ENCODE results near the gene PPP2R2B. TPM values are rescaled to one million over a fixed set of nuclear protein-coding genes. Genes with fewer than 3 reads are reported as not detected.

PPP2R2B gene
- total RNA-seq (10 to 100 TPM in 1 of 5 experiments, 1 to 10 TPM in 1, under 1 TPM in 3; 0.24 to 14.1 (median 1.00) TPM), polyA plus RNA-seq (under 1 TPM; 0.15 to 0.17 TPM), total RNA-seq (2.4 reads per million, percentile 12 among the genes with 10 or more reads in this experiment)

- intact Hi-C loops (cut with micrococcal nuclease): loop anchor here in 1 of 2 donors (5.0 kb wide), 1 partner anchor 126 kb away; no protein-coding TSS in a partner anchor
- Mint-ChIP-seq H3K4me1 (peaks cover 3 to 20% (median 9%) of the 10 kb centered on the region in 7 donors), H3K27me3 (peaks cover 0 to 61% (median 22%) of the 10 kb centered on the region in 5 donors), H3K27ac (peak within 1 kb of the TSS in 1 of 9 donors; percentile 49), H3K36me3 (no peaks in the 10 kb centered on the region), H3K9me3 (peaks cover 0 to 4% (median 0%) of the 10 kb centered on the region in 11 donors), H3K4me3 (peak within 1 kb of the TSS; percentile 84 to 92 (median 88))
- H3K27me3 ChIP-seq (ENCODE audit: control insufficient read depth in 2 of 2, insufficient read depth in 2 of 2, low read length in 2 of 2): no peaks in the 10 kb centered on the region
- no peaks in the 10 kb centered on the region for H3K36me3 ChIP-seq (ENCODE audit: control insufficient read depth in 2 of 3, insufficient read depth in 3 of 3, low read length in 3 of 3)
- ChIA-PET POLR2A (no interaction called here), CTCF (no interaction called here)
- no peaks in the 10 kb centered on the region for H3K9me3 ChIP-seq (ENCODE audit: control insufficient read depth in 2 of 3, low read length in 3 of 3)
- DNase-seq: peak in 7 of 9 donors; percentile 7 to 35 (median 18)
- ATAC-seq: peak; percentile 81
- peaks cover 4 to 14% of the 10 kb centered on the region in 2 donors for H3K4me1 ChIP-seq (ENCODE audit: control insufficient read depth in 2 of 2, insufficient read depth in 2 of 2, low read length in 2 of 2)
- peak within 1 kb of the TSS; percentile 78 for H3K4me3 ChIP-seq (ENCODE audit: low read length)
- no peak within 1 kb of the TSS for H3K27ac ChIP-seq (ENCODE audit: low read depth, low read length)
Measured at GRCh38 chr5:146878476-146879172, at the start of gene PPP2R2B. Gene PPP2R2B, minus strand, starts transcription at chr5:146878757.

GRCh38 chr5:146924132-146924531 lies 45.6 kb upstream of the PPP2R2B start:
- no peaks in the 10 kb centered on the region for H3K27me3 ChIP-seq (ENCODE audit: control insufficient read depth in 2 of 2, insufficient read depth in 2 of 2, low read length in 2 of 2)
- Mint-ChIP-seq H3K4me1 (peaks cover 0 to 8% (median 0%) of the 10 kb centered on the region in 7 donors), H3K27ac (no peak overlapping the region), H3K9me3 (peaks cover 0 to 8% (median 0%) of the 10 kb centered on the region in 11 donors), H3K36me3 (no peaks in the 10 kb centered on the region), H3K27me3 (peaks cover 0 to 5% (median 0%) of the 10 kb centered on the region in 5 donors), H3K4me3 (no peak overlapping the region)
- intact Hi-C loops (cut with micrococcal nuclease): no loop called here
- POLR2A ChIA-PET: no interaction called here
- no peaks in the 10 kb centered on the region for H3K9me3 ChIP-seq (ENCODE audit: control insufficient read depth in 2 of 3, low read length in 3 of 3)
- DNase-seq (no peak), ATAC-seq (no peak)
- H3K36me3 ChIP-seq (ENCODE audit: control insufficient read depth in 2 of 3, insufficient read depth in 3 of 3, low read length in 3 of 3): no peaks in the 10 kb centered on the region
- no peaks in the 10 kb centered on the region for H3K4me1 ChIP-seq (ENCODE audit: control insufficient read depth in 2 of 2, insufficient read depth in 2 of 2, low read length in 2 of 2)
- CTCF ChIA-PET: no interaction called here
- H3K4me3 ChIP-seq (ENCODE audit: low read length): no peak overlapping the region
- H3K27ac ChIP-seq (ENCODE audit: low read depth, low read length): no peak overlapping the region

- Mint-ChIP-seq H3K27ac (no peak overlapping the region), H3K4me3 (no peak overlapping the region), H3K27me3 (no peaks in the 10 kb centered on the region), H3K9me3 (peaks cover 0 to 8% (median 0%) of the 10 kb centered on the region in 11 donors), H3K36me3 (no peaks in the 10 kb centered on the region), H3K4me1 (peaks cover 0 to 18% (median 4%) of the 10 kb centered on the region in 7 donors)
- CTCF ChIA-PET: no interaction called here
- POLR2A ChIA-PET: interaction anchor here (0.6 kb wide), 1 partner anchor 404 kb away, joined by 3 read pairs; no protein-coding TSS in a partner anchor
- Histone ChIP-seq H3K36me3 (ENCODE audit: control insufficient read depth in 2 of 3, insufficient read depth in 3 of 3, low read length in 3 of 3) (no peaks in the 10 kb centered on the region), H3K9me3 (ENCODE audit: control insufficient read depth in 2 of 3, low read length in 3 of 3) (no peaks in the 10 kb centered on the region), H3K27me3 (ENCODE audit: control insufficient read depth in 2 of 2, insufficient read depth in 2 of 2, low read length in 2 of 2) (no peaks in the 10 kb centered on the region), H3K4me1 (ENCODE audit: control insufficient read depth in 2 of 2, insufficient read depth in 2 of 2, low read length in 2 of 2) (peaks cover 0 to 4% of the 10 kb centered on the region in 2 donors), H3K4me3 (ENCODE audit: low read length) (no peak overlapping the region), H3K27ac (ENCODE audit: low read depth, low read length) (no peak overlapping the region)
- ATAC-seq (no peak), DNase-seq (no peak)
- intact Hi-C loops (cut with micrococcal nuclease): no loop called here
Measured at GRCh38 chr5:146921225-146921624, 42.7 kb upstream of the PPP2R2B start.

- Histone ChIP-seq H3K9me3 (ENCODE audit: control insufficient read depth in 2 of 3, low read length in 3 of 3) (no peaks in the 10 kb centered on the region), H3K36me3 (ENCODE audit: control insufficient read depth in 2 of 3, insufficient read depth in 3 of 3, low read length in 3 of 3) (no peaks in the 10 kb centered on the region), H3K4me1 (ENCODE audit: control insufficient read depth in 2 of 2, insufficient read depth in 2 of 2, low read length in 2 of 2) (peaks cover 0 to 9% of the 10 kb centered on the region in 2 donors), H3K4me3 (ENCODE audit: low read length) (no peak overlapping the region), H3K27ac (ENCODE audit: low read depth, low read length) (no peak overlapping the region), H3K27me3 (ENCODE audit: control insufficient read depth in 2 of 2, insufficient read depth in 2 of 2, low read length in 2 of 2) (no peaks in the 10 kb centered on the region)
- Mint-ChIP-seq H3K4me1 (peaks cover 0 to 26% (median 12%) of the 10 kb centered on the region in 7 donors), H3K4me3 (peak overlapping the region in 1 of 10 donors; percentile 27), H3K9me3 (peaks cover 0 to 5% (median 0%) of the 10 kb centered on the region in 11 donors), H3K27me3 (no peaks in the 10 kb centered on the region), H3K27ac (no peak overlapping the region), H3K36me3 (no peaks in the 10 kb centered on the region)
- no peak for ATAC-seq
- peak in 1 of 9 donors; percentile 1 for DNase-seq
- ChIA-PET POLR2A (no interaction called here), CTCF (no interaction called here)
- intact Hi-C loops (cut with micrococcal nuclease): no loop called here
Measured at GRCh38 chr5:146920351-146920881, 41.9 kb upstream of the PPP2R2B start.

GRCh38 chr5:146919304-146919703 lies 40.7 kb upstream of the PPP2R2B start:
- DNase-seq (no peak), ATAC-seq (no peak)
- ChIA-PET CTCF (no interaction called here), POLR2A (no interaction called here)
- Histone ChIP-seq H3K4me1 (ENCODE audit: control insufficient read depth in 2 of 2, insufficient read depth in 2 of 2, low read length in 2 of 2) (peaks cover 0 to 9% of the 10 kb centered on the region in 2 donors), H3K27ac (ENCODE audit: low read depth, low read length) (no peak overlapping the region), H3K27me3 (ENCODE audit: control insufficient read depth in 2 of 2, insufficient read depth in 2 of 2, low read length in 2 of 2) (no peaks in the 10 kb centered on the region), H3K4me3 (ENCODE audit: low read length) (no peak overlapping the region), H3K36me3 (ENCODE audit: control insufficient read depth in 2 of 3, insufficient read depth in 3 of 3, low read length in 3 of 3) (no peaks in the 10 kb centered on the region), H3K9me3 (ENCODE audit: control insufficient read depth in 2 of 3, low read length in 3 of 3) (no peaks in the 10 kb centered on the region)
- no peaks in the 10 kb centered on the region for H3K36me3 Mint-ChIP-seq
- no peak overlapping the region for H3K27ac Mint-ChIP-seq
- H3K9me3 Mint-ChIP-seq: peaks cover 0 to 3% (median 0%) of the 10 kb centered on the region in 11 donors
- H3K27me3 Mint-ChIP-seq: no peaks in the 10 kb centered on the region
- H3K4me3 Mint-ChIP-seq: no peak overlapping the region
- peaks cover 0 to 29% (median 16%) of the 10 kb centered on the region in 7 donors for H3K4me1 Mint-ChIP-seq
- intact Hi-C loops (cut with micrococcal nuclease): no loop called here

- no peak overlapping the region for H3K4me3 Mint-ChIP-seq
- POLR2A ChIA-PET: no interaction called here
- CTCF ChIA-PET: no interaction called here
- no peak overlapping the region for H3K27ac Mint-ChIP-seq
- no peaks in the 10 kb centered on the region for H3K27me3 ChIP-seq (ENCODE audit: control insufficient read depth in 2 of 2, insufficient read depth in 2 of 2, low read length in 2 of 2)
- peaks cover 0 to 9% of the 10 kb centered on the region in 2 donors for H3K4me1 ChIP-seq (ENCODE audit: control insufficient read depth in 2 of 2, insufficient read depth in 2 of 2, low read length in 2 of 2)
- peaks cover 0 to 3% (median 0%) of the 10 kb centered on the region in 11 donors for H3K9me3 Mint-ChIP-seq
- no peak overlapping the region for H3K4me3 ChIP-seq (ENCODE audit: low read length)
- DNase-seq (no peak), ATAC-seq (no peak)
- H3K27ac ChIP-seq (ENCODE audit: low read depth, low read length): no peak overlapping the region
- no peaks in the 10 kb centered on the region for H3K36me3 Mint-ChIP-seq
- intact Hi-C loops (cut with micrococcal nuclease): no loop called here
- peaks cover 0 to 32% (median 17%) of the 10 kb centered on the region in 7 donors for H3K4me1 Mint-ChIP-seq
- no peaks in the 10 kb centered on the region for H3K9me3 ChIP-seq (ENCODE audit: control insufficient read depth in 2 of 3, low read length in 3 of 3)
- no peaks in the 10 kb centered on the region for H3K36me3 ChIP-seq (ENCODE audit: control insufficient read depth in 2 of 3, insufficient read depth in 3 of 3, low read length in 3 of 3)
- no peaks in the 10 kb centered on the region for H3K27me3 Mint-ChIP-seq
Measured at GRCh38 chr5:146917931-146918330, 39.4 kb upstream of the PPP2R2B start.
